MM.1S (cell line): ENCODE results near the gene BMAL1.

Source experiments
- EZH2phosphoT487 ChIP-seq: fragments of 300-600 bp; sonication (generic); IDR thresholded peaks from 2 replicates; pipeline ENCODE4 v1.6.1; 2018; ENCODE audit warnings: antibody characterized with exemption, low read length
- TF ChIP-seq, protein P1 (sequence below): fragments of 300-600 bp; sonication (generic); IDR thresholded peaks from 2 replicates; pipeline ENCODE4 v1.5.1; 2016; ENCODE audit warnings: antibody characterized with exemption, low read length, mixed read lengths

GRCh38 chr11:13251966-13252365 is 25.6 kb upstream of the BMAL1 start:
- TF ChIP-seq, protein P1, sequence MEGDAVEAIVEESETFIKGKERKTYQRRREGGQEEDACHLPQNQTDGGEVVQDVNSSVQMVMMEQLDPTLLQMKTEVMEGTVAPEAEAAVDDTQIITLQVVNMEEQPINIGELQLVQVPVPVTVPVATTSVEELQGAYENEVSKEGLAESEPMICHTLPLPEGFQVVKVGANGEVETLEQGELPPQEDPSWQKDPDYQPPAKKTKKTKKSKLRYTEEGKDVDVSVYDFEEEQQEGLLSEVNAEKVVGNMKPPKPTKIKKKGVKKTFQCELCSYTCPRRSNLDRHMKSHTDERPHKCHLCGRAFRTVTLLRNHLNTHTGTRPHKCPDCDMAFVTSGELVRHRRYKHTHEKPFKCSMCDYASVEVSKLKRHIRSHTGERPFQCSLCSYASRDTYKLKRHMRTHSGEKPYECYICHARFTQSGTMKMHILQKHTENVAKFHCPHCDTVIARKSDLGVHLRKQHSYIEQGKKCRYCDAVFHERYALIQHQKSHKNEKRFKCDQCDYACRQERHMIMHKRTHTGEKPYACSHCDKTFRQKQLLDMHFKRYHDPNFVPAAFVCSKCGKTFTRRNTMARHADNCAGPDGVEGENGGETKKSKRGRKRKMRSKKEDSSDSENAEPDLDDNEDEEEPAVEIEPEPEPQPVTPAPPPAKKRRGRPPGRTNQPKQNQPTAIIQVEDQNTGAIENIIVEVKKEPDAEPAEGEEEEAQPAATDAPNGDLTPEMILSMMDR: no peak
- TF ChIP-seq EZH2phosphoT487: no peak
